Activated CD4-positive, alpha-beta T cell treated with anti-CD3 and anti-CD28 coated beads for 1 hour (primary cell): ENCODE data around the gene CNTNAP2.

Experiments
- DNase-seq: peaks from one replicate; pipeline ENCODE4 v3.0.0-alpha.2; 2020

CNTNAP2 gene

GRCh38 chr7:146455091-146455655 is 338.6 kb downstream of the CNTNAP2 start:
- no peak for DNase-seq

- DNase-seq, result no peak
Observed at GRCh38 chr7:146479040-146479439, 362.4 kb downstream of the CNTNAP2 start.

- no peak for DNase-seq
Observed at GRCh38 chr7:146486519-146486918, 369.9 kb downstream of the CNTNAP2 start.

- no peak for DNase-seq
Observed at GRCh38 chr7:146492017-146492416, 375.4 kb downstream of the CNTNAP2 start.

- DNase-seq, result no peak
Observed at GRCh38 chr7:146494952-146495596, 378.5 kb downstream of the CNTNAP2 start.

- DNase-seq, result no peak
Observed at GRCh38 chr7:146496657-146497056, 380.1 kb downstream of the CNTNAP2 start.

- no peak for DNase-seq
Observed at GRCh38 chr7:146499970-146500369, 383.4 kb downstream of the CNTNAP2 start.

- DNase-seq, result no peak
Observed at GRCh38 chr7:146503844-146504243, 387.2 kb downstream of the CNTNAP2 start.

- DNase-seq, result no peak
Observed at GRCh38 chr7:146510088-146510680, 393.6 kb downstream of the CNTNAP2 start.

- DNase-seq, result no peak
Observed at GRCh38 chr7:146514304-146514703, 397.7 kb downstream of the CNTNAP2 start.

- DNase-seq, result no peak
Observed at GRCh38 chr7:146528581-146528980, 412.0 kb downstream of the CNTNAP2 start.

GRCh38 chr7:146539836-146540235 is 423.2 kb downstream of the CNTNAP2 start:
- DNase-seq, result no peak

GRCh38 chr7:146542101-146542500 is 425.5 kb downstream of the CNTNAP2 start:
- DNase-seq, result no peak

- DNase-seq, result no peak
Observed at GRCh38 chr7:146544748-146545147, 428.1 kb downstream of the CNTNAP2 start.

GRCh38 chr7:146548816-146549215 is 432.2 kb downstream of the CNTNAP2 start:
- no peak for DNase-seq

- no peak for DNase-seq
Observed at GRCh38 chr7:146554556-146554955, 438.0 kb downstream of the CNTNAP2 start.

- no peak for DNase-seq
Observed at GRCh38 chr7:146557971-146558469, 441.4 kb downstream of the CNTNAP2 start.

- DNase-seq, result no peak
Observed at GRCh38 chr7:146565872-146566271, 449.3 kb downstream of the CNTNAP2 start.

GRCh38 chr7:146575903-146576302 is 459.3 kb downstream of the CNTNAP2 start:
- DNase-seq, result no peak

- no peak for DNase-seq
Observed at GRCh38 chr7:146591976-146592375, 475.4 kb downstream of the CNTNAP2 start.

- no peak for DNase-seq
Observed at GRCh38 chr7:146606628-146607027, 490.0 kb downstream of the CNTNAP2 start.

- DNase-seq, result no peak
Observed at GRCh38 chr7:146619641-146620040, 503.0 kb downstream of the CNTNAP2 start.

- no peak for DNase-seq
Observed at GRCh38 chr7:146626912-146627311, 510.3 kb downstream of the CNTNAP2 start.
